HG02973 (cell line): Measurements from ENCODE around the gene AFF1.
A peak's percentile ranks its signal among the peaks of the same experiment; 100 is the strongest.

Experiments used
- ATAC-seq: cut with Tn5 transposase; IDR thresholded peaks from one replicate; pipeline ENCODE4 v1.9.1; 2021; ENCODE audit warnings: moderate library complexity; ENCODE audit not compliant: unreplicated experiment

Gene AFF1

GRCh38 chr4:86921608-86922252 lies 13.1 kb upstream of the AFF1 start:
- no peak for ATAC-seq

- ATAC-seq = no peak
These were observed 10.0 kb upstream of the AFF1 start for GRCh38 chr4:86924811-86925210.

GRCh38 chr4:86926435-86927086 lies 8.2 kb upstream of the AFF1 start:
- no peak for ATAC-seq

GRCh38 chr4:86927843-86928395 lies 6.9 kb upstream of the AFF1 start:
- ATAC-seq = no peak

- ATAC-seq = no peak
These were observed 6.2 kb upstream of the AFF1 start for GRCh38 chr4:86928400-86929255.

- no peak for ATAC-seq
These were observed 552 bp upstream of the AFF1 start for GRCh38 chr4:86934147-86934770.

GRCh38 chr4:86935566-86935852 lies 698 bp downstream of the AFF1 start:
- no peak for ATAC-seq

- peak; percentile 26 for ATAC-seq
These were observed 1.3 kb downstream of the AFF1 start for GRCh38 chr4:86935853-86936733.

- ATAC-seq = no peak
These were observed 4.1 kb downstream of the AFF1 start for GRCh38 chr4:86938771-86939520.

- ATAC-seq = peak; percentile 66
These were observed 5.1 kb downstream of the AFF1 start for GRCh38 chr4:86939729-86940575.

- ATAC-seq = no peak
These were observed 6.2 kb downstream of the AFF1 start for GRCh38 chr4:86940920-86941460.

- no peak for ATAC-seq
These were observed 7.4 kb downstream of the AFF1 start for GRCh38 chr4:86942185-86942666.

GRCh38 chr4:86944964-86945781 lies 10.4 kb downstream of the AFF1 start:
- ATAC-seq = no peak

- ATAC-seq = no peak
These were observed 12.2 kb downstream of the AFF1 start for GRCh38 chr4:86946868-86947500.

- no peak for ATAC-seq
These were observed 12.8 kb downstream of the AFF1 start for GRCh38 chr4:86947501-86948120.

GRCh38 chr4:86948276-86948675 lies 13.5 kb downstream of the AFF1 start:
- peak; percentile 65 for ATAC-seq
